Activated naive CD4-positive, alpha-beta T cell treated with anti-CD3 and anti-CD28 coated beads, Interleukin-2, amount 50 U/mL, for 72 hours (primary cell): ENCODE measurements around the gene ERV3-1. TPM values are rescaled to one million over a fixed set of nuclear protein-coding genes. Genes with fewer than 3 reads are reported as not detected.
"Not testable (repeated sequence)": the region's sequence is repeated elsewhere in the genome, so short reads cannot be mapped to it uniquely, and the experiment has no call there.

Source experiments
- ATAC-seq, 2 donors: fragments of 150-1000 bp; cut with Tn5 transposase; 2 replicates each; pipeline ENCODE4 v1.10.0; 2021; ENCODE audit warnings: mild to moderate bottlenecking in 2 of 2, moderate library complexity in 2 of 2
- DNase-seq, 2 donors: peaks; one replicate each; pipeline ENCODE4 v3.0.0; 2021 to 2022; ENCODE audit warnings: low spot score in 2 of 2
- H3K27ac Mint-ChIP-seq, 2 donors: one replicate each; pipeline ENCODE4 v1.8.0; 2022; ENCODE audit warnings: mild to moderate bottlenecking in 2 of 2, mixed read lengths in 2 of 2
- H3K36me3 Mint-ChIP-seq, 2 donors: one replicate each; pipeline ENCODE4 v1.8.0; 2022; ENCODE audit warnings: mixed read lengths in 2 of 2
- H3K9me3 Mint-ChIP-seq, 2 donors: one replicate each; pipeline ENCODE4 v1.8.0; 2022; ENCODE audit warnings: mixed read lengths in 2 of 2
- total RNA-seq, 2 donors: library from RNA; stranded (reverse); gene quantifications; one replicate each; pipeline ENCODE4 v1.2.3, GENCODE V29; 2022

Gene ERV3-1
- total RNA-seq, 2 donors from 2014 or later = 8.0 to 9.3 TPM

DNA sequence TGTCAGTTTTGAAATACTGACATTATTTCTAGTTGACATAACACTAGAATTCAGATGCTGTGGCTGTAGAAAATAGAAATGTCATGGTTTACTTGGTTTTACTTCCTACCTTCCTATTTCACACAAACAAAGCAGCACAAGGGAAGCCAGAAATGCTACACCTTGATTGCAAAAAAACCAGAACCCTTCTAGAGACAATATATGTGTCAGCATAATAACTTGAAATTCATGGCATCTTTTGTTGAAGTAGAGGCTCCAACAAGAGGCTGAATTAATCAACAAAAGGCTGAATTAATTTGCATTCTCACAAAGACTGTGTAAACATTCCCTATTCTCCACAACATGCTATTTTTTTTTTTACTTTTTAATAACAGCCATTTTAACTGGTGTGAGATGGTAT lies 40.9 kb downstream of the ERV3-1 start:
- ATAC-seq (no peak), DNase-seq (no peak)
- Mint-ChIP-seq H3K9me3 (peaks cover 23 to 26% of the 10 kb centered on the region in 2 donors), H3K27ac (no peak overlapping the region), H3K36me3 (peaks cover 7 to 21% of the 10 kb centered on the region in 2 donors)

DNA sequence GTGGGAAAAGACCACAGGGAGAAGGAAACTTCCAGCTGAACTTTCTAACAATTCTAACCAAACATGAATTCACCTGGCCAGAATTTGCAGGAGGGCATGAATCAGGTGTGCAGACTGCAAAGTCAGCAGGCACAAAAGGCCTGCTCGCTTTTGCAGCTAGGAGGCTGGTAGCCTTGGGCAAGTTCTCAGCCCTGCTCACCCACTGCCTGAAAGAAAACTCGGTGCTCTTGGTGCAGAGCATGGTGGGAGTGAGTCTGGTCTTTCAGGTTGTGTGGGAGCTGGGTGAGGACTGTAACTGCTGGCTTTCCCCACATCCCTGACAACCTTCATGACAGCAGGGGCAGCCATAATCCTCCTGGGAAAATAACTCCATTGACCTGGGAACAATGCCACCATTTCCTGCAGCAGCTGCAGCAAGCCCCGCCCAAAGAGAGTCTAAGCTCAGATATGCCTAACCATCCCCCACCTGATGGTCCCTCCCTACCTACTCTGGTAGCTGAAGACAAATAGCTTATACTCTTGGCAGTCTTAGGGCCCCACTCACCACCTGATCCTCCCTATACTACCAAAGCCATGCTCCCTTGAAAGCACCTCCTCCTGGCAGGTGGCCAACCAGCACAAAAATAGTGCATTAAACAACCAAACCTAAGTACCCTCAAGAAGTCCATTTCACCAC lies 47.3 kb downstream of the ERV3-1 start:
- no peak for ATAC-seq
- no peak for DNase-seq
- Mint-ChIP-seq H3K9me3 (peaks cover 18 to 20% of the 10 kb centered on the region in 2 donors), H3K27ac (no peak overlapping the region), H3K36me3 (peaks cover 0 to 30% of the 10 kb centered on the region in 2 donors)

DNA sequence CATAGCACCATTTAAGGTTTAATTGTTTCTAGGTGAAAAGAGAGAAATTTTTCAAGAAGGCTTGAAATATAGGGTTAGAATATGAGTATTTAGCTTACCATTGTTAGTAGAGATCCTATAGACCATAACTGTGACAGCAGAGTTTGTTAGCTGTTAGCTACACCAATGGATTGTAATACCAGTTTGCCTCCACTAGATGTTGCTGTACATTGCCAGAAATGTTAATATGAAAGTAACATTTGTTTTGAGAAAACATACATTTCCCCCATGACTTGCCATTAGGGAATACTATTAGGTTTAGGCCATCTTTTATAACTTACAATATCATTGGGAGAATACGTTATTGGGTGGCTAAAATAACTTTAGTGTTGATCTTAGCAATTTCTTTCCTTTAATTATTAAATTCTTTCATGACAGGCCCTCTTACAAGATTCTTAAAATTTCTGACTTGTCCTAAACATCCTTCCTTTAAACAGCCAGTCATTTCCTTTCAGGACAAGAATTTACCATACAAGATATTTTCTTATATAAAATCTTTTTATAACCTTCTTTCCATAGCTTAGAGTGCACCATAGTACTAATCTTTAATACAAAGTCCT lies 55.1 kb downstream of the ERV3-1 start:
- DNase-seq = no peak

DNA sequence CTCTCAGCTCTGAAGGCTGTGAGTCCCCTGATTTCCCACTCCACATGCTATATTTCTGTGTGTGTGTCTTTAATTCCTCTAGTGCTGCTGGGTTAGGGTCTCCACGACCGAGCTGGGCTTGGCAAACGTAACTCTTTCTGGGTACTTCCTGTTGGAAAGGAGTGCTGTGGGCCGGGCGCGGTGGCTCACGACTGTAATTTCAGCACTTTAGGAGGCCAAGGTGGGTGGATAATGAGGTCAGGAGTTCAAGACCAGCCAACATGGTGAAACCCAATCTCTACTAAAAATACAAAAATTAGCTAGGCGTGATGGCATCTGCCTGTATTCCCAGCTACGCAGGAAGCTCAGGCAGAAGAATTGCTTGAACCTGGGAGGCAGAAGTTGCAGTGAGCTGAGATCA lies 55.8 kb downstream of the ERV3-1 start:
- not testable (repeated sequence) for DNase-seq, H3K9me3 Mint-ChIP-seq, H3K27ac Mint-ChIP-seq, ATAC-seq, H3K36me3 Mint-ChIP-seq

More for the DNA sequence above, 55.1 kb downstream of the ERV3-1 start:
- H3K27ac Mint-ChIP-seq = no peak overlapping the region
- H3K36me3 Mint-ChIP-seq = peaks cover 0 to 4% of the 10 kb centered on the region in 2 donors
- peak; percentile 36 to 49 for ATAC-seq
- no peaks in the 10 kb centered on the region for H3K9me3 Mint-ChIP-seq

DNA sequence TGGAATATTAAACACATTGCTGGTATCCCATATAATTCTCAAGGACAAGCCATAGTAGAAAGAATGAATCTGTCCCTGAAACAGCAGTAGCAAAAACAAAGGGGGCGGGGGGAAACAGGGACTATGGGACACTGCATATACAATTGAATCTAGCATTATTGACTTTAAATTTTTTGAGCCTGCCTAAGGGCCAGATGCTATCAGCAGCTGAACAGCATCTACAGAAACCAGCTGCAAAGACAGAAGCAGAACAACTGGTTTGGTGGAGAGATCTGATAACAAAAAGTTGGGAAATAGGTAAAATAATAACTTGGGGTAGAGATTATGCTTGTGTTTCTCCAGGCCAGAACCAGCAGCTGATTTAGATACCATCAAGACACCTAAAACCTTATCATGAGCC lies 57.7 kb downstream of the ERV3-1 start:
- not testable (repeated sequence) for H3K9me3 Mint-ChIP-seq, DNase-seq, ATAC-seq, H3K27ac Mint-ChIP-seq, H3K36me3 Mint-ChIP-seq

DNA sequence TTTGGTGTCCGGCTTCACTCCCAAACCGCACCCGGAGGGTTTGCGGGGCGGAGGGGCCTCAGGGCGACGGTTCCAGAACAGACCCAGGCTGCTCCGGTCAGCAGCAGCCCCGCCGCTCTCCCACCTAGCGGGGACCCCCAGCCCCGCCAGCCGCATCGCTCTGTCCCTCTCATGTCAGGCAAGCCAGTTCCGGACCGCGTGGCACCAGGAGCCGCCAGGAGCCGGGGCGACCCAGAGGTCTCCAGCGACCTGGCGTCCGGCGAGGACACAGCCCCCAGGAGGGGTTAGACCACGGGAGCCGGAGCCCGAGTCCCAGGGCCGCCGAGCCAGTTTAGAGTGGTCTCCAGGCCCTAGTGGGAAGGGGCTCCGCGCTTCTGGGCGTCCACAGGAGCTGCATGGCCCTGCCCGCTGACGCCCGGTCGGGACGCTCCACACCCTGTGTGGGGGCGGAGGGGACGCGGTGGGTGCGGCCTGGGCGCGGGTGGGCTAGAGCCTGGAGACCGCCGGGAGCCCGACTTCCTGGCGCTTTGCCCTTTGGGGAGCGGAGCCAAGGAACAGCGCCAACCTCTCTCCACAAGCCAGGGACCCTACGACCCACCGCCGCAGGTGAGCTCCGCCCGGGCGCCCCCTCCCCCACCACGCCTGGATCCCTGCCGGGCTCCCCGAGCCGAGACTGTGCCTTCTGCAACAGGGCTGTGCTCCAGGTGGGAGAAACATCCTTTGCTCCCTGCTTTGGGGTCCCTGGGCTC lies 59.1 kb downstream of the ERV3-1 start:
- Mint-ChIP-seq H3K9me3 (no peaks in the 10 kb centered on the region), H3K27ac (no peak overlapping the region), H3K36me3 (no peaks in the 10 kb centered on the region)
- DNase-seq = no peak
- peak in 1 of 2 donors; percentile 32 for ATAC-seq

DNA sequence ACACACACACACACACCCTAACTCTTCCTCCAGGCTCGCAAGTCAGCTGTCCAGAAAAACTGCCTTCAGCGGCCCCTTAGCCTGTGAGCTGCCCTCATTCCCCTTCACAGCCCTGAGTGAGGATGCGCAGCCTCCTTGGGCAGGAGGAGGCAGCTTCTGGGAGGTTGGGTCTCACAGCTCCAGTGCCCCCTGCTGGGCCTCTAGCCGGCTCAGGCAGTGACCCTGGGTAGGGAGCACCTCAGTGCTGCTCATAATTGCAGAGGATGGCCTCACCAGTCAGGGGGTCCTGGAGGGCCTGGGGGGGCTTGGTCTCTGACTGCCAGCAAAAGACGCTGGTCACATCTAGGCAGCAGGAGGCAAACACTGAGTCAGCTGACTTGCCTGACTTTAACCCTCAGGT lies 59.7 kb downstream of the ERV3-1 start:
- ATAC-seq (peak; percentile 61 to 72), DNase-seq (peak in 1 of 2 donors; percentile 28)
- Mint-ChIP-seq H3K9me3 (no peaks in the 10 kb centered on the region), H3K36me3 (no peaks in the 10 kb centered on the region), H3K27ac (no peak overlapping the region)

DNA sequence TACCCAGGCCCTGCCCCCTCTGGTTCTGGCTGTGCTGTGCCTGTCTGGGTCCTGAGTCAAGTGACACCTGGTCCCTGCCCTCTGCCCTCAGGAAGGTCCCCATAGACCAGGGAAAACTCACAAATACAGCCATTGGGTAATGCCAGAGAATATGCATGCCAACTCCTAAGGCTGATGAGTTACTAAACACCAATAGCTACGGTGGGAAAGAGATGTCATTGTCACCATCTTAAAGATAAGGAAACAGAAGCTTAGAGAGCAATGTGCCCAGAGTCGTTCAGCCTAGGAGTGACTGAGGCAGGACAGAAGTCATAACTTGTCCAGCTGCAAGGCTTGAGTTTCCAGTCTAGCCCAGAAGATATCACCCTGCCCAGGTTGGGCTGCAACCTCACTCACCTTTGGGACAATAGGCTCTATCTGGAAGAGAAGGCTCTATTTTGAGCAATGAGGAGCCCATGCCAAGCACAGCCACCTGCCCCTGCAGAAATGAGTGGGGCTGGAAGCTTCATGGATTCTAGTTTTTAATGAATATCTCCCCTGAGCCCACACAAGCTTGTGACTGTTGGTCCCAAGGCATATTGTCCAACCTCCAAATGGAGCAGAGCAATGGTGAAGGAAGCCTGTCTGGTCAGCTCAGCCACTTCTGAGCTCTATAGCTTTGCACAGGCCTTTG lies 60.8 kb downstream of the ERV3-1 start:
- no peak for DNase-seq
- no peaks in the 10 kb centered on the region for H3K9me3 Mint-ChIP-seq
- no peak overlapping the region for H3K27ac Mint-ChIP-seq
- ATAC-seq = no peak
- no peaks in the 10 kb centered on the region for H3K36me3 Mint-ChIP-seq

DNA sequence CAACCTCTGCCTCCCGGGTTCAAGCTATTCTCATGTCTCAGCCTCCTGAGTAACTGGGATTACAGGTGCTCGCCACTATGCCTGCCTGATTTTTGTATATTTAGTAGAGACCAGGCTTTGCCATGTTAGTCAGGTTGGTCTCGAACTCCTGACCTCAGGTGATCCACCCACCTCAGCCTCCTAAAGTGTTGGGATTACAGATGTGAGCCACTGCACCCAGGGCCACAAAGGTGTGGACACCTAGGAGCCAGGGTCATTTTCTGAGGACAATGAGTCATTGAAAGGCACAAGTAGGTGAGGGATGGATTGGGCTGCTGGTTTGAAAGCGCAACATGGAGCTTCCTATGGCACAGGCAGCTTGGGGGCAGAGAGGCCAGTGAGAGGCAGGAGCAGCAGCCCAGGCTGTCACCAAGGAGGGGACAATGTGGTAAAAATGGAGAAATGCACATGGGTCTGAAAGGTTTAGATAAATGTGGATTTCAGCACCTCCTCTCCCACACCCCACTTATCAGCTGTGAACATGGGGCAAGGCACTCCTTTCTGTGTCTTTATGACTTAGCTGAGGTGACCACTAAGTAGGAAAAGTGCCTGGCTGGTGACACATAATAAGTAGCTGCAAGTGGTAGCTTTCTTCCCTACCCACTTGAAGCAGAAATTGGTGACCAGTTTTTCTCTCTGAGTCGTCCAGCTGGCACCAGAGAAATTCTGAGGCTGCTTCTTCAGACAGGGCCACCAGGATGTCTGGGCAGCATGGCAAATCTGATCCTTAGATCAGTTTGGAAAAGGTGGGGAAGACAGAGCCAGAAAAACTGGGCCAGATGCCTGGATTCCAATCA lies 61.6 kb downstream of the ERV3-1 start:
- ATAC-seq = peak in 1 of 2 donors; percentile 22
- DNase-seq, H3K27ac Mint-ChIP-seq, H3K36me3 Mint-ChIP-seq, H3K9me3 Mint-ChIP-seq: not testable (repeated sequence)

Other genes with a start within 250 kb of the ERV3-1 start
- gene ZNF138, start 212.3 kb downstream of the ERV3-1 start, total RNA-seq = 10 to 100 TPM; 11.1 to 11.3 TPM
- 10 to 100 TPM; 12.4 to 13.4 TPM for gene ZNF273, start 103.4 kb downstream of the ERV3-1 start, total RNA-seq
- 1 to 10 TPM; 2.0 to 2.8 TPM for gene ZNF117, start 15.7 kb downstream of the ERV3-1 start, total RNA-seq